ENCODE results near the gene MSL3. TPM values are rescaled to one million over a fixed set of nuclear protein-coding genes. Genes with fewer than 3 reads are reported as not detected.

Gene MSL3
- total and polyA plus RNA-seq, 2 of the 8 experiments (the other 6 are each of a cell fraction or from before 2014, with no cell fraction given), result 10.6 to 12.3 TPM

GRCh38 chrX:11759461-11760311, 1.6 kb downstream of the MSL3 start:
- H3K4me1 ChIP-seq (replicated peaks in 1 of 4; ENCODE audit: control insufficient read depth in 3 of 4, insufficient read depth in 4 of 4, low read length in 3 of 4), result peaks cover 0 to 3% (median 0%) of the 10 kb centered on the region in 4 experiments; a peak in 2 of 7 replicates
- DNase-seq (ENCODE audit: low read depth in 1 of 2, low spot score in 2 of 2) (peak in 1 of 2 experiments; percentile 38), FAIRE-seq (peak; percentile 97)
- H3K4me3 ChIP-seq (ENCODE audit: extremely low read depth in 1 of 4, insufficient read depth in 2 of 4, low read depth in 3 of 4, low read length in 4 of 4), result peak overlapping the region; percentile 66 to 84 (median 76)
- no peaks in the 10 kb centered on the region for H4K20me1 ChIP-seq (replicated peaks in 1 of 2; ENCODE audit: control insufficient read depth in 1 of 2, insufficient read depth in 2 of 2, low read length in 2 of 2)
- H4K91ac ChIP-seq (replicated peaks; ENCODE audit: insufficient read length, low read length), result no peak overlapping the region
- no peaks in the 10 kb centered on the region for H3K9me3 ChIP-seq (ENCODE audit: insufficient read depth in 2 of 2, low read depth in 1 of 2, low read length in 1 of 2)
- ChIA-PET CTCF (ENCODE audit: partially characterized antibody) (interaction anchor here (0.9 to 1.5 kb wide), 3 partner anchors 11 to 36 kb away, joined by 3 to 4 read pairs (median 4); no protein-coding TSS in a partner anchor), POLR2A (ENCODE audit: partially characterized antibody) (interaction anchor here (1.1 kb wide), 1 partner anchor 224 kb away, joined by 3 read pairs; no protein-coding TSS in a partner anchor)
- no peak overlapping the region for H2BK120ac ChIP-seq (replicated peaks; ENCODE audit: low read depth, low read length)
- H3K27ac ChIP-seq (ENCODE audit: low read depth, low read length), result no peak overlapping the region
- no peak overlapping the region for H3K56ac ChIP-seq (replicated peaks; ENCODE audit: insufficient read length, low read depth, low read length)
- H2BK20ac ChIP-seq (ENCODE audit: low read length), result no peak overlapping the region
- H2BK5ac ChIP-seq (ENCODE audit: low read depth, low read length), result no peak overlapping the region
- H4K5ac ChIP-seq (ENCODE audit: insufficient read length, low read depth, low read length), result no peak overlapping the region
- no peak overlapping the region for H2BK12ac ChIP-seq (ENCODE audit: low read depth, low read length)
- no peaks in the 10 kb centered on the region; a peak in 1 of 4 replicates for H3K79me2 ChIP-seq (ENCODE audit: control insufficient read depth in 1 of 2, insufficient read depth in 2 of 2, low read length in 2 of 2)
- no peak overlapping the region for H3K18ac ChIP-seq (ENCODE audit: extremely low read depth, low read length)
- 20% methylated on average over 10 of the region's 13 CpGs; no CpG with 5 or more reads in 1 of the 2 experiments for WGBS, 2 experiments (ENCODE audit: extremely low coverage in 1 of 2, insufficient coverage in 1 of 2, insufficient read length in 1 of 2, insufficient replicate concordance in 2 of 2, low coverage in 1 of 2, low lambda C conversion rate in 2 of 2, missing lambda C conversion rate in 1 of 2)
- H3K9ac ChIP-seq (replicated peaks in 1 of 4; ENCODE audit: extremely low read depth in 1 of 4, low read depth in 3 of 4, low read length in 3 of 4), result no peak overlapping the region
- peak overlapping the region; percentile 84 to 92; a peak in 3 of 4 replicates for H3K4me2 ChIP-seq (ENCODE audit: insufficient read depth in 1 of 2, low read depth in 2 of 2, low read length in 2 of 2)
- no peak overlapping the region for H2BK15ac ChIP-seq (ENCODE audit: low read length)
- H2AFZ ChIP-seq (ENCODE audit: low read length), result no peak overlapping the region
- H4K8ac ChIP-seq (ENCODE audit: extremely low read depth, insufficient read depth, low read length), result no peak overlapping the region
- no peak overlapping the region for H2AK5ac ChIP-seq (ENCODE audit: low read depth, low read length)
- 0 out of 7 replicates have a peak, but pooled peaks cover 0 to 2% (median 0%) of the 10 kb centered on the region in 4 experiments for H3K27me3 ChIP-seq (replicated peaks in 1 of 4; ENCODE audit: control insufficient read depth in 3 of 4, extremely low read depth in 1 of 4, insufficient read depth in 3 of 4, low read length in 3 of 4)
- H3K23ac ChIP-seq (ENCODE audit: insufficient read length), result no peak overlapping the region
- peaks cover 8% of the 10 kb centered on the region; the same call in 1 of the 2 replicates for H3K23me2 ChIP-seq (ENCODE audit: low read depth, low read length)
- peaks cover 0 to 15% (median 7%) of the 10 kb centered on the region in 4 experiments; a peak in 4 of 8 replicates for H3K36me3 ChIP-seq (ENCODE audit: control insufficient read depth in 2 of 4, insufficient read depth in 4 of 4, low read length in 3 of 4)
- TF ChIP-seq YY1 (IDR thresholded peaks at IDR 0.05; ENCODE audit: low read depth, low read length) (no peak), SIX5 (IDR thresholded peaks at IDR 0.05; ENCODE audit: low read depth, low read length) (peak; percentile 41), SP1 (IDR thresholded peaks at IDR 0.05; ENCODE audit: low read depth, low read length) (peak; percentile 74; the same call in 1 of the 2 replicates), ATF2 (IDR thresholded peaks at IDR 0.05; ENCODE audit: low read length) (no peak), CREB1 (IDR thresholded peaks at IDR 0.05) (peak; percentile 40; the same call in 1 of the 2 replicates), SP2 (IDR thresholded peaks at IDR 0.05; ENCODE audit: low read length) (peak; percentile 18; the same call in 1 of the 2 replicates)
- H3K4ac ChIP-seq (replicated peaks; ENCODE audit: insufficient read length, low read depth, low read length), result no peak overlapping the region
- no peaks in the 10 kb centered on the region for H3K79me1 ChIP-seq (ENCODE audit: low read depth, low read length)
- no peak overlapping the region for H3K14ac ChIP-seq (ENCODE audit: insufficient read length)

Data from H1 (cell line).